DND-41 (cell line): ENCODE measurements around the gene BCKDHB.

ENCODE experiments used
- ATAC-seq: fragments of 200-7000 bp; cut with Tn5 transposase; 3 replicates; pipeline ENCODE4 v1.9.1; 2021; ENCODE audit warnings: low read depth; ENCODE audit not compliant: insufficient read depth
- DNase-seq: peaks from one replicate; pipeline ENCODE4 v3.0.0-alpha.2; 2020
- H2AFZ ChIP-seq: 2 replicates; pipeline ENCODE4 v1.6.0; 2012; ENCODE audit warnings: low read depth, low read length
- H3K27ac ChIP-seq: 2 replicates; pipeline ENCODE4 v1.5.1; 2012; ENCODE audit warnings: low read length, inconsistent platforms
- H3K27me3 ChIP-seq: fragments of 200-600 bp; sonication (generic); 2 replicates; pipeline ENCODE4 v1.6.0; 2012; ENCODE audit warnings: low read length, mild to moderate bottlenecking, inconsistent platforms; ENCODE audit not compliant: insufficient read depth, poor library complexity
- H3K36me3 ChIP-seq: 2 replicates; pipeline ENCODE4 v1.5.1; 2012; ENCODE audit warnings: low read length, inconsistent platforms; ENCODE audit not compliant: insufficient read depth
- H3K4me1 ChIP-seq: 2 replicates; pipeline ENCODE4 v1.5.1; 2012; ENCODE audit warnings: mild to moderate bottlenecking, low read length; ENCODE audit not compliant: insufficient read depth
- H3K4me2 ChIP-seq: 2 replicates; pipeline ENCODE4 v1.6.0; 2012; ENCODE audit warnings: mild to moderate bottlenecking, moderate library complexity, low read length, inconsistent platforms; ENCODE audit not compliant: insufficient read depth
- H3K4me3 ChIP-seq, 2 experiments: fragments of 200-600 bp in 1 of 2; shearing (Covaris generic) in 1 of 2; 2 replicates each; pipeline ENCODE4 v1.5.1; 2012 to 2016; ENCODE audit warnings: inconsistent platforms in 2 of 2, low read length in 2 of 2, mild to moderate bottlenecking in 2 of 2, low read depth in 1 of 2, moderate library complexity in 1 of 2
- H3K79me2 ChIP-seq: 2 replicates; pipeline ENCODE4 v1.6.0; 2012; ENCODE audit warnings: low read length, inconsistent platforms; ENCODE audit not compliant: insufficient read depth
- H3K9ac ChIP-seq: 2 replicates; pipeline ENCODE4 v1.6.0; 2012; ENCODE audit warnings: low read depth, mild to moderate bottlenecking, inconsistent platforms, low read length, moderate library complexity
- H3K9me3 ChIP-seq: 2 replicates; pipeline ENCODE4 v1.5.1; 2012; ENCODE audit warnings: low read length, moderate library complexity, mild to moderate bottlenecking, inconsistent platforms; ENCODE audit not compliant: insufficient read depth, severe bottlenecking
- H4K20me1 ChIP-seq: 2 replicates; pipeline ENCODE4 v1.6.0; 2012; ENCODE audit warnings: low read length; ENCODE audit not compliant: insufficient read depth
- CTCF ChIP-seq: IDR thresholded peaks from 2 replicates; pipeline ENCODE4 v1.5.1; 2012; ENCODE audit warnings: borderline replicate concordance, low read length, moderate library complexity, mild to moderate bottlenecking; ENCODE audit not compliant: poor library complexity, severe bottlenecking; ENCODE audit errors: extremely low read depth
- EZH2 ChIP-seq: IDR thresholded peaks from 3 replicates; pipeline ENCODE4 v1.6.1; 2012; ENCODE audit warnings: borderline replicate concordance, low read depth, mild to moderate bottlenecking, moderate library complexity, low read length, inconsistent platforms; ENCODE audit not compliant: severe bottlenecking

BCKDHB gene

GRCh38 chr6:80249897-80250296, 143.4 kb downstream of the BCKDHB start:
- H3K36me3 ChIP-seq: no peaks in the 10 kb centered on the region
- no peak for ATAC-seq
- no peaks in the 10 kb centered on the region for H3K79me2 ChIP-seq
- H3K27ac ChIP-seq: no peak overlapping the region
- no peak overlapping the region for H3K4me3 ChIP-seq
- H4K20me1 ChIP-seq: no peaks in the 10 kb centered on the region
- H3K4me2 ChIP-seq: no peak overlapping the region
- no peaks in the 10 kb centered on the region for H3K27me3 ChIP-seq
- H3K9me3 ChIP-seq: no peaks in the 10 kb centered on the region
- no peaks in the 10 kb centered on the region for H3K4me1 ChIP-seq
- H3K9ac ChIP-seq: no peak overlapping the region
- no peak overlapping the region for H2AFZ ChIP-seq
- TF ChIP-seq CTCF (no peak), EZH2 (no peak)
- DNase-seq: no peak

GRCh38 chr6:80250391-80250997, 144.0 kb downstream of the BCKDHB start:
- H3K27ac ChIP-seq: no peak overlapping the region
- ATAC-seq (no peak), DNase-seq (no peak)
- no peak overlapping the region for H3K9ac ChIP-seq
- no peak overlapping the region for H2AFZ ChIP-seq
- no peaks in the 10 kb centered on the region for H3K79me2 ChIP-seq
- no peaks in the 10 kb centered on the region for H3K9me3 ChIP-seq
- H3K4me1 ChIP-seq: no peaks in the 10 kb centered on the region
- no peak for TF ChIP-seq EZH2
- no peak for TF ChIP-seq CTCF
- no peaks in the 10 kb centered on the region for H3K36me3 ChIP-seq
- H4K20me1 ChIP-seq: no peaks in the 10 kb centered on the region
- H3K4me2 ChIP-seq: no peak overlapping the region
- H3K27me3 ChIP-seq: no peaks in the 10 kb centered on the region
- no peak overlapping the region for H3K4me3 ChIP-seq

GRCh38 chr6:80251321-80251720, 144.8 kb downstream of the BCKDHB start:
- Histone ChIP-seq H4K20me1 (no peaks in the 10 kb centered on the region), H3K79me2 (no peaks in the 10 kb centered on the region), H3K9ac (no peak overlapping the region), H3K36me3 (no peaks in the 10 kb centered on the region), H3K4me2 (no peak overlapping the region), H3K27me3 (no peaks in the 10 kb centered on the region), H3K27ac (no peak overlapping the region), H3K4me3 (no peak overlapping the region), H2AFZ (no peak overlapping the region), H3K9me3 (no peaks in the 10 kb centered on the region), H3K4me1 (no peaks in the 10 kb centered on the region)
- TF ChIP-seq EZH2 (no peak), CTCF (no peak)
- ATAC-seq: no peak
- no peak for DNase-seq

GRCh38 chr6:80254716-80255115, 148.2 kb downstream of the BCKDHB start:
- H4K20me1 ChIP-seq: no peaks in the 10 kb centered on the region
- H3K79me2 ChIP-seq: no peaks in the 10 kb centered on the region
- H3K9me3 ChIP-seq: no peaks in the 10 kb centered on the region
- no peak overlapping the region for H3K9ac ChIP-seq
- ATAC-seq (no peak), DNase-seq (no peak)
- H2AFZ ChIP-seq: no peak overlapping the region
- H3K4me1 ChIP-seq: no peaks in the 10 kb centered on the region
- no peak overlapping the region for H3K4me3 ChIP-seq
- H3K4me2 ChIP-seq: no peak overlapping the region
- no peak overlapping the region for H3K27ac ChIP-seq
- no peaks in the 10 kb centered on the region for H3K36me3 ChIP-seq
- TF ChIP-seq EZH2: no peak
- no peak for TF ChIP-seq CTCF
- no peaks in the 10 kb centered on the region for H3K27me3 ChIP-seq
